GM23248 (cell line): ENCODE data around the gene KIAA1549. TPM values are rescaled to one million over a fixed set of nuclear protein-coding genes. Genes with fewer than 3 reads are reported as not detected.

Source experiments
- DNase-seq: peaks from one replicate; pipeline ENCODE4 v3.0.0-alpha.2; 2015
- H2AFZ ChIP-seq: fragments of 200-600 bp; sonication (generic); 2 replicates; pipeline ENCODE4 v1.6.1; 2016; ENCODE audit warnings: antibody characterized with exemption
- H3F3A ChIP-seq: fragments of 200-600 bp; sonication (generic); 2 replicates; pipeline ENCODE4 v1.6.1; 2016; ENCODE audit warnings: mild to moderate bottlenecking, antibody characterized with exemption, mixed run types; ENCODE audit not compliant: insufficient read depth
- H3K27ac ChIP-seq: fragments of 200-600 bp; sonication (generic); 2 replicates; pipeline ENCODE4 v1.5.1; 2016; ENCODE audit warnings: mild to moderate bottlenecking
- H3K27me3 ChIP-seq: fragments of 200-600 bp; sonication (generic); replicated peaks from 2 replicates; pipeline ENCODE4 v1.6.1; 2016; ENCODE audit warnings: mild to moderate bottlenecking; ENCODE audit not compliant: insufficient read depth
- H3K36me3 ChIP-seq: fragments of 200-600 bp; sonication (generic); 2 replicates; pipeline ENCODE4 v1.6.1; 2016; ENCODE audit warnings: low read depth, mild to moderate bottlenecking
- H3K4me1 ChIP-seq: fragments of 200-600 bp; sonication (generic); 2 replicates; pipeline ENCODE4 v1.6.1; 2016; ENCODE audit warnings: mild to moderate bottlenecking; ENCODE audit not compliant: insufficient read depth
- H3K4me2 ChIP-seq: fragments of 200-600 bp; sonication (generic); one replicate; pipeline ENCODE4 v1.6.1; 2016; ENCODE audit warnings: mild to moderate bottlenecking; ENCODE audit not compliant: unreplicated experiment
- H3K4me3 ChIP-seq: fragments of 200-600 bp; sonication (generic); 2 replicates; pipeline ENCODE4 v1.5.1; 2016; ENCODE audit warnings: mild to moderate bottlenecking
- H3K79me2 ChIP-seq: fragments of 200-600 bp; sonication (generic); 2 replicates; pipeline ENCODE4 v1.6.1; 2016; ENCODE audit warnings: mild to moderate bottlenecking; ENCODE audit not compliant: insufficient read depth
- H3K9ac ChIP-seq: fragments of 200-600 bp; sonication (generic); 2 replicates; pipeline ENCODE4 v1.6.1; 2016; ENCODE audit warnings: mild to moderate bottlenecking
- H3K9me2 ChIP-seq: fragments of 200-600 bp; sonication (generic); 2 replicates; pipeline ENCODE4 v1.6.1; 2016; ENCODE audit warnings: mixed run types, mild to moderate bottlenecking, moderate library complexity; ENCODE audit not compliant: insufficient read depth
- H3K9me3 ChIP-seq: fragments of 200-600 bp; sonication (generic); one replicate; pipeline ENCODE4 v1.6.1; 2017; ENCODE audit warnings: low read depth
- H4K20me1 ChIP-seq: fragments of 200-600 bp; sonication (generic); 2 replicates; pipeline ENCODE4 v1.6.0; 2016; ENCODE audit not compliant: insufficient read depth
- EZH2 ChIP-seq: fragments of 200-600 bp; sonication (generic); IDR thresholded peaks from 2 replicates; pipeline ENCODE4 v1.6.1; 2018; ENCODE audit warnings: antibody characterized with exemption, mild to moderate bottlenecking; ENCODE audit not compliant: insufficient read depth, poor library complexity, severe bottlenecking
- EZH2phosphoT487 ChIP-seq: fragments of 200-600 bp; sonication (generic); IDR thresholded peaks from 2 replicates; pipeline ENCODE4 v1.6.1; 2018; ENCODE audit warnings: antibody characterized with exemption, moderate library complexity, mild to moderate bottlenecking, low read depth; ENCODE audit not compliant: insufficient read depth
- WGBS, 2 experiments: methylation state at CpG; one replicate each; pipeline ENCODE4 v1.1.6; 2015 to 2017; ENCODE audit warnings: low lambda C conversion rate in 2 of 2, low coverage in 1 of 2; ENCODE audit errors: missing lambda C conversion rate in 2 of 2; 5-methylcytosine and 5-hydroxymethylcytosine counted together
- in situ Hi-C: fragments of 300-500 bp; cut with MboI; formaldehyde crosslinking; loops from 2 replicates; pipeline ENCODE4 v1.15.0; 2020
- polyA plus RNA-seq: library from polyadenylated mRNA; unstranded; fragments of >200 nt; fragmentation: Nextera tagmentation; extraction: Ambion mirVana; gene quantifications from 2 replicates; pipeline ENCODE4 v1.2.1, GENCODE V29; 2016
- small RNA-seq: library from RNA; depleted of rRNA; stranded (forward); fragments of <200 nt; gene quantifications from one replicate; pipeline ENCODE3, GENCODE V24; 2014; ENCODE audit warnings: low read depth, low replicate concordance
- total RNA-seq: library from RNA; depleted of rRNA; stranded (reverse); fragments of >200 nt; shearing (Covaris generic); gene quantifications from 2 replicates; pipeline ENCODE4 v1.2.3, GENCODE V29; 2014; rRNA removed

KIAA1549 gene
- total and polyA plus RNA-seq, 2 experiments from 2014 or later = 2.1 to 3.0 TPM

- Histone ChIP-seq H3K9ac (no peak overlapping the region), H3K4me3 (no peak overlapping the region), H4K20me1 (no peaks in the 10 kb centered on the region), H3K79me2 (no peaks in the 10 kb centered on the region), H3F3A (no peaks in the 10 kb centered on the region), H3K27me3 (peaks cover 39% of the 10 kb centered on the region), H2AFZ (no peak overlapping the region), H3K4me1 (no peaks in the 10 kb centered on the region), H3K4me2 (no peak overlapping the region), H3K9me3 (no peaks in the 10 kb centered on the region), H3K27ac (no peak overlapping the region), H3K9me2 (no peaks in the 10 kb centered on the region), H3K36me3 (no peaks in the 10 kb centered on the region)
- in situ Hi-C loops = no loop called here
- no peak for DNase-seq
- whole genome bisulfite sequencing, 2 experiments = 24 to 32% methylated on average over 9 of the region's 9 CpGs
- TF ChIP-seq EZH2phosphoT487 = no peak
- no peak for TF ChIP-seq EZH2
These were observed 185.1 kb downstream of the KIAA1549 start for GRCh38 chr7:138796038-138796615.

GRCh38 chr7:138785587-138786437 is 195.4 kb downstream of the KIAA1549 start:
- H2AFZ ChIP-seq = peak overlapping the region; percentile 80
- H4K20me1 ChIP-seq = no peaks in the 10 kb centered on the region
- peak; percentile 47 for DNase-seq
- no peaks in the 10 kb centered on the region for H3F3A ChIP-seq
- H3K9me2 ChIP-seq = no peaks in the 10 kb centered on the region
- peak overlapping the region; percentile 58 for H3K4me3 ChIP-seq
- WGBS, 2 experiments = 5 to 10% methylated on average over 10 of the region's 10 CpGs
- no peaks in the 10 kb centered on the region for H3K36me3 ChIP-seq
- no peaks in the 10 kb centered on the region for H3K27me3 ChIP-seq
- no peaks in the 10 kb centered on the region for H3K9me3 ChIP-seq
- no peak overlapping the region for H3K9ac ChIP-seq
- H3K79me2 ChIP-seq = no peaks in the 10 kb centered on the region
- TF ChIP-seq EZH2 = no peak
- TF ChIP-seq EZH2phosphoT487 = no peak
- no peak overlapping the region for H3K27ac ChIP-seq
- H3K4me2 ChIP-seq = peak overlapping the region; percentile 59
- in situ Hi-C loops = no loop called here
- H3K4me1 ChIP-seq = no peaks in the 10 kb centered on the region

- no peak for DNase-seq
These were observed 196.5 kb downstream of the KIAA1549 start for GRCh38 chr7:138784692-138785091.

More at GRCh38 chr7:138784692-138785091, 196.5 kb downstream of the KIAA1549 start:
- no peak overlapping the region for H3K4me2 ChIP-seq
- H4K20me1 ChIP-seq = no peaks in the 10 kb centered on the region
- no peaks in the 10 kb centered on the region for H3K4me1 ChIP-seq
- no peaks in the 10 kb centered on the region for H3K36me3 ChIP-seq
- H3K4me3 ChIP-seq = no peak overlapping the region
- no peaks in the 10 kb centered on the region for H3K79me2 ChIP-seq
- H3K27me3 ChIP-seq = no peaks in the 10 kb centered on the region
- 22 to 28% methylated on average over 4 of the region's 4 CpGs for WGBS, 2 experiments
- H3F3A ChIP-seq = no peaks in the 10 kb centered on the region
- H3K9me3 ChIP-seq = no peaks in the 10 kb centered on the region
- no peak overlapping the region for H3K9ac ChIP-seq
- H2AFZ ChIP-seq = no peak overlapping the region
- H3K9me2 ChIP-seq = no peaks in the 10 kb centered on the region
- in situ Hi-C loops = no loop called here
- no peak for TF ChIP-seq EZH2
- no peak for TF ChIP-seq EZH2phosphoT487
- H3K27ac ChIP-seq = no peak overlapping the region

Small RNA genes lying within 50 kb of the gene (small RNA-seq; reads per million reads assigned to genes)
- gene RNU6-1272P = not detected

Other genes with a start within 250 kb of the KIAA1549 start
- gene TMEM213, start 183.4 kb downstream of the KIAA1549 start, total RNA-seq = not detected in 2 replicates
- gene TMEM213, start 183.4 kb downstream of the KIAA1549 start, polyA plus RNA-seq = not detected in 2 replicates
- 0.43 and 1.4 TPM in 2 replicates for gene ATP6V0A4, start 183.2 kb downstream of the KIAA1549 start, total RNA-seq
- gene ATP6V0A4, start 183.2 kb downstream of the KIAA1549 start, polyA plus RNA-seq = 0.35 and 0.43 TPM in 2 replicates
- gene ZC3HAV1L, start 54.7 kb upstream of the KIAA1549 start, total RNA-seq = 10.9 TPM in 2 replicates
- gene ZC3HAV1L, start 54.7 kb upstream of the KIAA1549 start, polyA plus RNA-seq = 8.8 and 9.8 TPM in 2 replicates
- 30.5 and 36.4 TPM in 2 replicates for gene ZC3HAV1, start 128.3 kb upstream of the KIAA1549 start, total RNA-seq
- gene ZC3HAV1, start 128.3 kb upstream of the KIAA1549 start, polyA plus RNA-seq = 28.8 and 29.9 TPM in 2 replicates
- 3.2 and 3.8 TPM in 2 replicates for gene UBN2, start 249.8 kb upstream of the KIAA1549 start, total RNA-seq
- gene UBN2, start 249.8 kb upstream of the KIAA1549 start, polyA plus RNA-seq = 1.0 and 1.2 TPM in 2 replicates